ENCODE data around the gene ZC3H18. TPM values are rescaled to one million over a fixed set of nuclear protein-coding genes. Genes with fewer than 3 reads are reported as not detected.

ZC3H18 gene
- total RNA-seq, 1 donor from 2014 or later = 23.9 TPM

DNA sequence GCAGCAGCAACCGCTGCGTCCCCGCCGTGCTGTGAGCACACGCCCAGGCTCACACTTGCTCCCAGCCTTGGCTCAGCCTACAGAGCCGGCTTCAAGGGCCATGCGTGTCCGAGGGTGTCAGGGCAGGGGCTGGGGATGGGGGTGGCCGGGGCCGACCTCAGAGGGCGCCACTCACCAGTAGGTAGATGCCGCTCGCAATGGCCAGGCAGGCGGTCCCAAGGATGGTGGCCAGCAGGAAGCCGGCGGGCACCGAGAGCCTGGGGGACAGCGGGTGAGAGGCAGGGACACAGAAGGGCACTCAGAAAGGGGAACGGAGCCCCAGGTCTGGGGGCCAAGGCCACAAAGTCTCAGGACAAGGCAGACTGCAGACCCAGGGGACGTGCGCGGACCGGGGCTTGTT, 75.7 kb downstream of the ZC3H18 start:
- intact Hi-C loops (cut with micrococcal nuclease) = no loop called here
- ATAC-seq = no peak
- DNase-seq = no peak

DNA sequence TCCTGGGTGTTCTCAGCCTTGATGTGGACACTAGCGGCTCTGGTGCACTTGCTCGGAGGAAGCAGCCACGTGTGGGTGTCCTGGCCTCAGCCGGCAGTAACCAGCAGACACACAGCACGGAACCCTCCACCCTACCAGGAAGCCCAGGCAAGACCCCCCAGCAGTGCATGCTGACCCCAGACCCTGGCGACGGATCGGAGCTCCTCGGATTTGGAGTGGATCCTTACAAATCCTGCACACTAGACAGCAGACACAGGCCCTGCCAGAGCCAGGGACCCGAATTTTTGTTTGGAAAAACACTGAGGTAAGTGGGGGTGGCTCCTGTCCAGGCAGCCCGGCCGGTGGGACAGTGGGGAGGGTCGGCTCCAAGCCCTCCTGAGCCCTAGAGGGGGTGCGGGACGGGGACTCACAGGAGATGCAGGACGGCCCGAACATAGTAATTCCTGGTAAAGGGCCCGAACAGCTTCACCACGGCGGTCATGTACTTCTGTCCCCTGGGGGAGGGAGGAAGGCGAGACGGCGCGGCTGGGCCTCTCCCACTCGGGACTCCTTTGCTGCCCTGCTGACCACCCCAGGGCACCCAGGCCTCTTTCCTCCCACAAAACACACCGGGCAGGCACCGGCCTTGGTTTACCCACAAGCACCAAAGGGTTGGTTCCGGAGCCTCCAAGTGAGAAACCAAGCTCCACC, 76.3 kb downstream of the ZC3H18 start:
- ATAC-seq = no peak
- intact Hi-C loops (cut with micrococcal nuclease) = no loop called here
- no peak for DNase-seq

DNA sequence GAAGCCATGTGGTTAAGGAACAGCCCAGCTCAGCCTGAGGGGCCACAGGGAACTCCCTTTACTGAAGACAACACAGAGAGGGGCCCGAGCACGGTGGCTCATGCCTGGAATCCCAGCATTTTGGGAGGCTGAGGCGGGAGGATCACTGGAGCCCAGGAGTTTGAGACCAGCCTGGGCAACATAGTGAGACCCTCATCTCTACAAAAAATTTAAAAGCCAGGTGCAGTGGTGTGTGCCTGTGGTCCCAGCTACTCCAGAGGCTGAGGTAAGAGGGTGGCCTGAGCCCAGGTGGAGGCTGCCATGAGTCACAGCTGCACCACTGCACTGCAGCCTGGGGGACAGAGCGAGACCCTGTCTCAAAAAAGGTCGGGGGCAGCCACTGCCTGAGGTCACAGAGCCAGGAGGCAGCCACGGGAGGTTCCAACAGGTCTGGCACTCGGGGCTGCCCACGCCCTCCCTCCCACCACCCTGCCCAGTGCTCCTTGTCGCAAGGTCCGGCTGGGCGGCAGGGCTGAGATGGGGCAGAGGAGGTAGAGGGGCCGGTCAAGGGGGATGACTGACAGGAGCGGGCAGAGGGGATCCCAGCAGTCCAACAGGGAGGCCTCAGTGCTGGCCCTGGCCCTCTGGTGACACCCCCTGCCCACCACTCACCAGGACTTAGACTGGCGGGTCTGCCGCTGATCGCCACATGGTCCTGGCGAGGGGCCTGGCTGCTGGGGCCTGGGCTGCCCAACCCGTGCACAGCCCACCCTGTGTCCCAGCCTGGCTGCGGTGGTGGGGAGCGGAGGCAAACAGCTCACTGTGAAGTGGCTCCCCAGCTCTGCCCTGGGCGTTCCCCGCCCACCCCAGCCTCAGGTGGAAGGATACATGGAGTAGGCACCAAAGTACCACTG, 77.2 kb downstream of the ZC3H18 start:
- intact Hi-C loops (cut with micrococcal nuclease) = no loop called here
- DNase-seq (no peak), ATAC-seq (no peak)

DNA sequence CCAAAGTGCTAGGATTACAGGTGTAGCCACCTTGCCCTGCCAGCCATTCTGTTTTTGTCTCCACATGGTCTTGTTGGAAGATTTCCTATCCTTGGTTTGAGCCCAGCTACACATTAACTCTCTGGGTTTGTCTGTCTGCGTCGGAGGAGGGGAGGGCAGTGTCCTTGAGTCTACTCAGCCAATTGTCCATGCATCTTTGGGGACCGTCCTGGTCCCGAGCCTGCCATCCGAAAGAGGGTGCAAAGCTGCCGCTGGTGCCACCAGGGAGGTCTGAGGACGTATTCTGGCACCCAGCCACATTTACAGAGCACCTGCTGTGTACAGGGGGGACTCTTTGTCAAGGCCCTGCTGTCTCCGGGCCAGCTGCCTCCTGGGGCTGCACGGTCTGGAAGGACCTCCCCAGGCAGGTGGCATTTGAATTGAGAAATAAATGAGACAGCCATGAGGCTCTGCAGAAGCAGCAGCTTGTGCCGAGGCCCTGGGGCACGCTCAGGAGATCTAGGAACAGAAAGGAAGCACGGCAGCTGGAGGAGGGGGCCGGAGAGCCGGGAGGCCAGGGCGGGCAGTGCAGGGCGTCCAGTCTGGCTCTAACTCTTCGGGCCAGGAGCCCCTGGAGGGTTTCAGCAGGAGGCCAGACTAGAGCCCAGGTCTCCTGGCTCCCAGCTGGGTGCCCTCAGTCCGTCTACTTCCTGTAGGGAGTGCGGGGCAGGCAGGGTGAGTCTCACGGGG, 79.2 kb downstream of the ZC3H18 start:
- DNase-seq (no peak), ATAC-seq (no peak)
- intact Hi-C loops (cut with micrococcal nuclease) = no loop called here

DNA sequence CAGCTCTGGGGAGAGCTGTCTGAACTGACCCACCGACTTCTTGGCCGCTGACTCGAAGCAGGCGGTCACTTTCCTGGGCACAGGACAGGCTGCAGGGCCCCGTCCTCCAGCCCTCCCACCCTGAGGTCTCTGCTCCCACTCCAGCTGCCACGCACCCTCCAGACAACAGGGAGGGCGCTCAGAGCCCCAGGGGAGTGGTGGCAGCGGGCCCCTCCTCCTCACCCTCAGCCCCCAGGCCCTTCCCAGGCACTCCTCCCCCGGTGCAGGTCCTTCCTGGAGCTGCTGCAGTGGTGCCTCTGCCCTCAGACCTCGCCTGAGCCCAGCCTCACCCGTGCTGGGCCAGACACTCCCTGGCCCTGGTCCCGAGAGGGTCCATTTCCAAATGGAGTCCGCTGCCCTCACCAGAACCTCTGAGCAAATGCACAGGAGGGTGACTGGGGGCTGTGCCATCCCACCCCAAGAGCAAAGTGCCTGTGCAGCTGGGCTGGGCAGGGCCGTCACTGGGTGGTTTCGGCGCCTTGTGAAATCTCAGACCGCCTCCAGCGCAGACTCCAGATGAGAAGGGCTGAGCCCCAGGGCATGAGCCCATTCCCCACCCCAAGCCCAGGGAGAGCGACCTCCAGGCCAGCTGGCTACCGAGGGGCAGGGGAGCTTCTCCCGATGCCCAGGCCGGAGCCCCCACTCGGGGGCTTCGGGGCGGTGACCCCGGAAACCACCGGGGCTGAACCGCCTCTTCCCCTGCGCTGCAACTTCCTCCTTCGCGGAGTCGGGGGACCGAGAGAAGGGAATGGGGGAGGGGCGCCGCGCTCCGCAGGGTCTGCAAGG, 79.9 kb downstream of the ZC3H18 start:
- ATAC-seq = peak; percentile 48
- DNase-seq = no peak
- intact Hi-C loops (cut with micrococcal nuclease) = no loop called here

DNA sequence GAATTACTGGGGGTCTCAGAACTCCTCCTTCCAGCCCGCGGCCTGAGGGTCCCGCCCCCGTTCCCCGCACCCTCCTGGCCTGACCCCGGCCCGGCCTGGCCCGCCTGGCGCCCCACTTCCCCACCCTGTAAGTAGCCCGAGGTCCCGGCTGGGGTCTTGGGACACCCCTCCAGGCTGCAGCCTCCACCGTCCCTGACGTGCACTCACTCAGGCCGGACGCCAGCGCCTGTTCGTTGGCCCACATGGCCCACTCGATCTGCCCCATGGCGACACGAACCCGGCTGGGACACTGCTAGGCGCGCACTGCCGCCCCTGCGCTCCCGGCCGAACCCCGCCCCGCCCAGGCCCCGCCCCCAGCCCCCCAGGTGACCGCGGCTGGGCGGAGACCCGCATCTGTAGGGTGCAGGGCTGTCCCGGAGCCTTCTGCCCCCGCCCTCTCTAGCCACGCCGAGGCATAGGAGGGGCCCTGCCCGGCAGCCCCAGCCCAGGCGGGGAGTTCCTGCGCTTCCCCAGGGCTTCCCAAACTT, 80.6 kb downstream of the ZC3H18 start, which contains the start of gene CYBA:
Gene CYBA, minus strand, starts transcription at position 305 of the 527 bp plus-strand sequence. Its CDS starts 40 bp downstream, at position 265.
- intact Hi-C loops (cut with micrococcal nuclease) = no loop called here
- peak; percentile 88 for DNase-seq
- ATAC-seq = peak; percentile 91

DNA sequence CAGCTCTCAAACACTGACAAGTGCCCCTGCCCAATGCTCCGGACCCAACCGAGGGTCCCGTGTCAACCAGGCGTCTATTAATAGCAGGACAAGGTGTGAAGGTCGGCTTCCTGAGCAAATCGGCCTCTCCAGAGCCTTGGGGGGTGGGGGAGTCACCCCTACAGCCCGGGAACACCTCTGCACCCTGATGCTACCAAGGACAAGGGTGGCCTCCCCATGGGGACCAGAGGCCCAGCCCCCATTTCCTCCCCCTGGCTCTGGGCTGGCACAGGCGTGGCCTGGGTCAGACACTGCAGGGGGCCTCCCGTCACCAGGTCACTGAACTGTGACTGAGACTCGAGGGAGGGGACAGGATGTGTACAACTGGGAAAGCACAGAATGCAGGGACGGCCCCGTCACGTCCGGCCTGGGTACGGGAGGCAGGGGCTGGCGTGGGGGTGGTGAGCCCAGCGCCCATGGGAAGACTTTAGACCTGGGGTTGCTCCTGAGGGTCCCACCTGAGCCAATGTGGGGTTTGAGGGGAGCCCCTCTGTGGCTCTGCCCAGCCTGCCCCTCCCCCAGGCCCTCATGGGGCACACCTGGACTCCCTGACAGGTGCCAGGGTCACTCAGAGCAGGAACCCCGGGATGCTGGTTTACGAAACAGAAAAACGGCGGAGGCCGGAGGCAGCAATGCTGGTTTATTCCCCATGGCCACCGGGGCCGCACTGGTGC, 81.2 kb downstream of the ZC3H18 start:
- intact Hi-C loops (cut with micrococcal nuclease) = no loop called here
- peak; percentile 67 for DNase-seq
- peak; percentile 34 for ATAC-seq

DNA sequence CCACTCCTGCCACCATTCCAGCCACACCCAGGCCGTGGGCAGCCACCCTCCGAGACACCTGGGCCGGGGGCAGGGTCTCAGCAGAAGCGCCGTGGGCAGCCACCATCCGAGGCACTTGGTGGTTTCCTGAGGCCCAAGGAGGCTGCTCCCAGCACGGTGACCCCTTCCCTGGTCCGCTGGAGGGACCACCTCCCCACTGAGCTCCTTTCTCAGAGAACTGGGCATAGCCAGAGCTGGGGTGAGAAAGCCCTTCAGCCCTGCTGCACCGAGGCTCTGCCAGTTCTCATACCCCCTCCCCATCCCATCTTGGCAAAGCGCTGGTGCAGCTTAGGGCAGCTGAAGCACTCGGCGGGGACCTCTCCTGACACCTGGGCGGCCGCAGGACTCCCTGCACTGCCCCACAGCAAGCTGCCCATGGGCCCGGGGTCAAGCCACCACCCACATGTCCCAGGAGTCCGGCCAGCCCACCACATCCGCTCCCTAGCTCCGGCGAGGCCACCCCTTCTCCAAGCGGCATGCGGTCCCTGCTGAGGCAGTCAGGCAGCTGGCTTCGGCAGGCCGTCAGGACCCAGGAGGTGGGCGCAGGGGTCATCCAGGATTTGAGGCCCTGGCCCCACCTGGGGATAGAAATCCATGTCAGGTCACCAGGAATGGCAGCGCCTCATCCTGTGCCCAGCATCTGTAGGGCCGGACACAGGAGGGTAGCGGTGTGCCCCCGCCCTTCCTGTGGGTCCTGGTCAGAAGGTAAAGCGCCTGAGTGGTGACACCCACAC, 82.0 kb downstream of the ZC3H18 start:
- DNase-seq (no peak), ATAC-seq (no peak)
- intact Hi-C loops (cut with micrococcal nuclease) = no loop called here

DNA sequence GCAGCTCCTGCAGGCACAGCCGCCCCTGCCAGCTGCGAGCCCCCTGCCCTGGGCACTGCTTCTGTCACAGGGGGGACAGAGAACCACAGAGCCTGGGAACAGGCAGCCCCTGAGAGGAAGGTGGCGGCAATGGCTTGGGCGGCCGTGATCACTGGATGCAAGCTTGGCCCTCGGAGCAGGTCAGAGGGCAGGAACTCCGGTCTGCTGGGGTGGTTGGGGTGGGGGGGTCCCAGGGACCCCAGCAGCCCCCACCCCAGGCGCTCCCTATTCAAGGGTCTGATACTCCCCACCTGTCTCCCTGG, 82.5 kb downstream of the ZC3H18 start:
- ATAC-seq (no peak), DNase-seq (no peak)
- intact Hi-C loops (cut with micrococcal nuclease) = no loop called here

DNA sequence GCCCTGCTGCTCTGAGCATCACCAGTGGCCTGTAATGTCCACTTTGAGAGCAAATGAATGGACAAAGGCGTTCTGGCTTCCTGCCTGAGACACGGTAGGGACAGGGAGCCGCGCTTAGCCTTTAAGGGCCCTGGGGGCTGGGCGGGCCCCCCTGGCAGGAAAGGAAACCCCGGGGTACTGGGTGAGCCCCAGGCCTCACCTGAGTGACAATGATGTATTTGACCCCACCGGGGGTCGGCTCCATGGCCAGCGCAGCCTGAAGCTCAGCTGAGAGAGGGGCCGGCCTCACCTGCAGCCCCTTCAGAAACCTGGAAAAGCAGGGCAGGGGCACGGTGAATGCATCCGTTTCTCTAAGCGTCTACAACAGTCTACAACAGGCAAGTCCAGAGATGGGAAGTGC, 82.9 kb downstream of the ZC3H18 start:
- intact Hi-C loops (cut with micrococcal nuclease) = no loop called here
- no peak for ATAC-seq
- no peak for DNase-seq

DNA sequence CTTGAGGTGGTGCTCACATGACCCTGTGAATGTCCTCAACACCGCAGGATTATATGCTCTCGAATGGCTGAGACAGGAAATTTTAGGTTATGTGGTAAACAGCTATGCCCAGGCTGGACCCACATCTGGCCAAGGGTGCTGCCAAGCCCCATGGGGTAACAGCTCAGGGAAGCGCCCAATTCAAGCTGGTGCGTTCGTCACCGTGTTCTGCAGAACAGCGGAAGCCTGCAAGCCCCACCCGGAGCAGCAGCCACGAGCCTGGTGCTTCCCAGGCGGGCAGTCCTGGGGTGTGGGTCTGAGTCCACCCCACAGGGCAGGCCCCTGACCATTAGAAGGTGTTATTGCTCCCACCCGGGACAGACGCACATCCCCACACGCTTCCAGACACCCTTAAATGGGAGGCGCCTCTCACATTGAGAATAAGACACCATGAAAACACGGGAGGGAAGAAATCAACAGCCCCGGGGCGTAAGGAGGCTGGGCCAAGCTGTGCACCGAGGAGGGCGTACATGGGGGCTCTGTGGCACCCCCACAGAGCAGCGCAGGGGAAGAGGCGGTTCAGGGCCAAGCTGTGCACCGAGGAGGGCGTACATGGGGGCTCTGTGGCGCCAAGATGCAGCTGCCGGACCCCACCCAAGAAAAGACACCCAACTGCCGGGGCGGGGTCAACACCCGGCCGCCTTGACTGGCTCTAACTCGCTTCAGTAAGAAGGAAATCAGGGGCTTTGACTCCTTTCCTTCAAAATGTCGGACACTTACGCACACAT, 83.6 kb downstream of the ZC3H18 start:
- ATAC-seq = no peak
- intact Hi-C loops (cut with micrococcal nuclease) = no loop called here
- DNase-seq = no peak

DNA sequence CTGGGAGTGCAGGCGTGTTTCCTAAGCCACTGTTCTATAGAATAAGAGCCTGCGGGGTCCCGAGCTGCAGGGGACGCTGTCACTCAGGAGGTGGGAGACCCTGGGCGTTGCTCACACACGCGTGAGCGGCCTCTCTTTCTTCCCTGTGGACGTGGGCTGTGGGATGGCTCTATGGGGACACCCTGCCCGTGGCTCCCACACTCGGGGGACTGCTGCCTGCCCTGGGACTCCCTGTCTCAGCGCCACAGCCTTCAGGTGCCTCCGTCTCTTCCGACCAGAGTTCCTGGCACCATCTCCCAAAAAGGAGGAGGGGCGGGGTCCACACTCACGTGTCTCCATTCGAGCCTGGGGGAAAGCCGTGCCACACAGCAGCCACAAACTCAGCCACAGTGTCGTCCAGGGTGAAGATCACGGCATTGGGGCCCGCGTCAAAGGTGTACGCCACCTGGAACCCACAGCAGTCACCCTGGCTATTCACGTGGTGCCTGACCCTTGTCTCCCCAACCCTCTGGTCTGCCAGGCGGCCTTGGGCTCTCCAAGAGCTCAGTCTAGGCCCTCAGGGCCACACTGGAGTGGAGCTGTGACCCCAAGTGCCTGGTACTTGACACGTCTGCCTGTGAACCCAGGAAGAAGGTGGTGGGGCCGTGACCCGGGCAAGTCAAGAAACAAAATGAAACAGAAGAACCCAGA, 84.3 kb downstream of the ZC3H18 start:
- intact Hi-C loops (cut with micrococcal nuclease) = no loop called here

DNA sequence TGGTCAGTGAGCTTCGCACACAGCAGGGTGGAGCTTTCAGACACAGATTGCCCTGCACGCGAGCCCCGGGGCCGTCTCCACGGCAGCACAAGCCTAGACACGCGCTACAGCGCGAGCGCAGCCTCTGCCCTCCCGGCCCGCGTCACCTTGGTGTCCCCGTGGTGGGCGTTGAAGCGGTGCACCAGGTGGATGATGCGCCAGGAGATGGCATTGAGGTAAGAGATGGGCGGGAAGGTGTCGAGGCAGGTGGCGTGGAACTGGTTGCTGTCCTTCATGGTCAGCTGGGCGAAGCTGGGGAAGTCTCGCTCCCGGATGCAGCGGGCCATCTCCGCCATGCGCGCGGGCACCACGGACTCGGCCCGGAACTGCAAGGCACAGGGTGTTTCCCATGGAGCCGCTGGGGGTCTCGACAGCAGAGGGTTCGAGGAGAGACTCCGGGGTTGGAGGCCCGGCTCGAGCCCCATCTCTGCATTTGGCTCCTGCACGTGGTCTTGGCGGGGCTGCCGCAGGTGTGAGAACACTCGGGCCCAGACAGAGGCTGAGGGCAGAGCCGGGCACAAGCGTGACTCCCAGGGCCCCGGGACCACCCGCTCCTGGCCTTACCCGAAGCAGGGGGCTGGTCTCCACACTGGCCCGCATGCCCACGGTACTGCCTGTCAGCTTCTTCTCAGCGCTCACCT, 85.0 kb downstream of the ZC3H18 start:
- intact Hi-C loops (cut with micrococcal nuclease) = no loop called here
- no peak for DNase-seq
- ATAC-seq = no peak

More for the DNA sequence above, 84.3 kb downstream of the ZC3H18 start:
- ATAC-seq = no peak
- no peak for DNase-seq

DNA sequence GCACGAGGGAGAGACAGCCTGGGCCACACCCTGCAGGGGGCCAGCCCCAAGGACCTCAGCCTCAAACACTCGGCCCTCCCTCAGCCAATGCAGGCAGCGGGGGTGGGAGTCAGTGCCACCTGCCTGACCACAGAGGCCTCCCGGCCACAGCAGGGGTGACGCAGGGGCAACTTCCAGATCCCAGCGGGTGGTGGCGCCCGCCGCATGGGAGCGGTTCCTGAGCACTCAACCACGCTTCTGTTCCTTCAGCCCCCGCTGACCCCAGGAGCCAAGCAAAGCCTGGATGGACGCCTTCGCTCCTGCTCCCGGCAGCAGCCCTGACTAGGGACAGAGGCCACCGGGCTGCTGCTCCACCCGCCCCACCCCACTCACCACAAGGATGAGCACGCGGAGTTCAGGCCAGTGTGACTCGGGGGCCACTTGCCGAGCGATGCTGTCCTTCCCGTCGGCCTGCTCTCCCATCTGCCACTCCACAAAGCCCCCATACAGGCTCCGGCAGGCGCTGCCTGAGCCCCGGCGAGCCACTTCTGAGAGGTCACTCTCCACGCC, 85.6 kb downstream of the ZC3H18 start:
- no peak for DNase-seq
- ATAC-seq = no peak
- intact Hi-C loops (cut with micrococcal nuclease) = no loop called here

DNA sequence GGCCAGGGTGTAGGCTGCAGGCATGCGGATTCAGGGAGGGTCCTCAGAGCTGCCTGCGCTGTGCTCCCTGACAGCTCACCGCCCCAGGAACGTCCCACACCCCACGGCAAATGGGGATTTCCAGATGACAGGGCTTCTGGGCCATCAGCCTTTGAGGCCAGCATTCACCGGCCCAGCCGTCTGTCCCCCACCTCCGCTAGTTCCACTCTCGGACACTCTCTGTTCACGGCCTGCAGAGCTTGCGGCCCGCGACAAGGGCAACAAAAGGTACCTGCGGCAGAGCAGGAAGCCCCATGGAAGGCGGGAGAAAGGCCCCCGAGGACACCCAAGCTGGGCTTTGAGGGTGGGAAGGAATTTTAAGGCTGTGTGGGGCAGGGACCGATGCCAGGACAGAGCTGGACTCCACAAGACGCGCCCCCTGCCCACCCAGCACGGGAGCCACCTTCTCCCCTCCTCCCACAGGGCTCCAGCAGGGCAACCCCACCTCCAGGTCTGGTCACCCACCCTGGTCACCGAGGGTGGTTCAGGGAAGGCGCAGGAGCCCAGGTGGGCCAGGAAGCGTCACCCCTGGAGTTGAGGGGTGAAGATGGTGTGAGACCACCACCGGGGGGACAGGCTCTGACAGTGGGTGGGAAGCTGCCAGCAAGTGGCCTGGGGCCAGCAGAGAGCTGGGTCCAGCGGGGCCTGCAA, 86.2 kb downstream of the ZC3H18 start:
- no peak for DNase-seq

More for the DNA sequence above, 86.2 kb downstream of the ZC3H18 start:
- intact Hi-C loops (cut with micrococcal nuclease) = no loop called here
- ATAC-seq = no peak

Data from left ventricle myocardium superior (tissue), 1 donor.